Measurements from ENCODE around the gene PARP15.

Gene PARP15

DNA sequence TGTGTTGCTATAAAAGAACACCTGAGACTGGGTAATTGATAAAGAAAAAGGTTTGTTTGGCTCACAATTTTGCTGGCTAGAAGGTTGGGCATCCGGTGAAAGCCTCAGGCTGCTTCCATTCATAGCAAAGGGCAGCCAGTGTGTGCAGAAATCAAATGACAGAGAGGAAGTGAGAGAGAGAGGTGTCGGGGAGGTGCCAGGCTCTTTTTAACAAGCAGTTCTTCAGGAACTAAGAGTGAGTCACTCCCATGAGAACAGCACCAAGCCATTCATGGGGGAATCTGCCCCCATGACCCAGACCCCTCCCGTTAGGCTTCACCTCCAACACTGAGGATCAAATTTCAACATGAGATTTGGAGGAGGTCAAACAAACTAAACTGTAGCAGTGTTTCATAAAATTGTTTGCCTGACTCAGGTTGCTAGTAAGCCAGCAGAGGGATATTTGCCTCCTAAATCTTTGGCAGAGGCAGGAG, 4.5 kb upstream of the PARP15 start:
- DNase-seq (ENCODE audit: low spot score): peak; percentile 24

DNA sequence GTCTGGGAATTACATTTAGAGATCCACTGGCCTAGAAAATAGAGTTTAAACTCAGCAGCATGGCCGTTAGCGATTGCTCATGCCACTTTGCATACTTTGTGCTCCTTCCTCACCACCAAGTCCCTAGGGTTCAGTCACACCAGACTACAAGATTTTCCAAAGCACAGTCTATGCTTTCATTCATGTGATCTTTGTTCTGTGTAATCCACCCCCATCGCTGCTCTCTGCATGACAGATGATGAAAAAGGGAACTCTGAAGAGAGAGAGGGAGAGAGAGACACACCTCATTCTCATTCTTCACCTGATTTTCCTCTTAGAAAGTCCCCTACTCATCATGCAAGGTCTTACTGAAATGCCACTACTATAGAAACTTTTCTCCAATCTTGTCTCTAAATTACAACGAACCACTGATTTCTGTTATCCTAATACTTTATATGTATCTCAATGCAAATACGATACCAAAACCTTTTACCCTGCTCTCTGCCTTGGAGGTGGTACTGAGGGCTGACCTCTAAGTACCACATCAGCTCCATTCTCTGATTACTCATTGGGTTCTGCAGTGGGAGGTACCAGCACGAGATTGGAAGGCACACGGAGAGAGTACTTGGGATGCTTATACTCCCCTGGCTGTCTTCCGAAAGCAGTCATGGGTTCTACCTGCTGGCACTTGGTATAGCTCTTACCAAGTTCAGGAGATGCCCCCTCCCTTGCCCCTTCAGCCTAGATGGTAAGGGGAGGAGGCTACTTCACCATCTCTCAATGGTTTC, 1.1 kb upstream of the PARP15 start:
- no peak for DNase-seq (ENCODE audit: low spot score)

DNA sequence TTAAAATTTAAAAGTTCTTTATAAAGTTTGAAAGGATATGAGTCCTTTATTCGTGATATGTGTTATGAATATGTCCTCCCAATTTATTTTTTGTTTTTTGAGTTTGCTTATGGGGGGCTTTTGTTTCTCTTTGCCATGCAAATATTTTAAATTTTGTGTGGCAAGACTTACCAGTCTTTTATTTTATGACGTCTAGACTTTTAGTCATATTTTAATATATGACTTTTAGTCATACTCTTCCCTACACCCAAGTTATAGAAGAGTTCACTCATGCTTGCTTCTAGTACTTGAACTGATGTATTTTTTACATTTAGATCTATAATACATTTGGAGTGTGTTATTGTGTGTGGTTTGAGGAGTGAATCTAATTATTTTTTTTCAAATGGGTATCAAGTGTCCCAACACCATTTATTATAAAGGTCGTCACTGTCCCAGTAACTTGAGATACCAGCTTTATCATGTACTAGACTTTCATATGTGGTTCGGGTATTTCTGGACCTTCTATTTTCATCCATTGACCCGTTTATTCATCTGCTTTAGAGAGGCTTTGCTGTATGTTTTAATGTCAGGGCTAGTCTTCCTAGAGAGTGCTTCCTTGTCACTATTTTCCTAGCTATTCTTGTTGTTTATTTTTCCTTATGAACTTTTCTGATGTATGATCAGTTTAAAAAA, 755 bp downstream of the PARP15 start:
- DNase-seq (ENCODE audit: low spot score): no peak

DNA sequence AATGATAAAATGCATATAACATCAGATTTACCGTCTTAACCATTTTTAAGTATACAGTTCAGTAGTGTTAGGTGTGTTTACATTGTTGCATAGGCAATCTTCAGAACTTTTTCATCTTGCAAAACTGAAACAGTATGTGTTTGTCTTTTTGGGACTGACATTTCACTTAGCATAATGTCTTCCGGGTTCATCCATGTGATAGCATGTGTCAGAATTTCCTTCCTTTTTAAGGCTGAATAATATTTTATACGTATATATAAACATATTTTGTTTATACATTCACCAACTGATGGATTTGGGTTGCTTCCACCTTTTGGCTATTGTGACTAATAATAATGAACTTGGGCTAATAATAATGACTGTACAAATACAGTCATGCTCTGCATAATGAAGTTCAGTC, 3.0 kb downstream of the PARP15 start:
- no peak for DNase-seq (ENCODE audit: low spot score)

DNA sequence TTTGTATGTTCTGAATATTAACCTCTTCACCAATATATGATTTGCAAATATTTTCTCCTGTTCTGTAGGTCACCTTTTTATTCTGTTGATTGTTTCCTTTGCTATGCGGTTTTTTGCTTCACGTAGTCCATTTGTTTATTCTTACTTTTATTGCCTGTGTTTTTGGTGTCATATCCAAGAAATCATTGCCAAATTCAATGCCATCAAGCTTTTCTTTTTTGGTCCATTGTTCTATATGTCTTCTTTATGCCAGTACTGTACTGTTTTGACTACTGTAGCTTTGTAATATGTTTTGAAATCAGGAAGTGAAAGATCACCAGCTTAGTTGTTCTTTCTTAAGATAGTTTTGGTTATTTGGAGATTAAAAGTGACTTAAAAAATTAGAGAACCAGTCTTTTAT, 4.2 kb downstream of the PARP15 start:
- no peak for DNase-seq (ENCODE audit: low spot score)

DNA sequence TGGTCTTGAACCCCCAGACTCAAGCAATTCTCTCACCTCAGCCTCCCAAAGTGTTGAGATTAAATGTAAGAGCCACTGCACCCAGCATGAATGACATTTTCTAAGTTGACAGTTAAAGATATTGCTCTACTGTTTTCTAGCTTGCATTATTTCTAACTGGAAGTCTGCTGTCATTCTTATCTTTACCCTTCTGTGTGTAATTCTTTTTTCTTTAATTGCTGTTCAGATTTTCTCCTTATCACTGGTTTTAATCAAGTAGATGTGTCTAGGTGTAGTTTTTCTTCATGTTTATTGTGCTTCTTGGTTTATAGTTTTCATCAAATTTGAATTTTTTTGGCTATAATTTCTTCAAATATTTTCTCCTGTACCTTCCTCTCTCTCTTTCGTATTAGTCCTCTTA, 4.9 kb downstream of the PARP15 start:
- DNase-seq (ENCODE audit: low spot score): no peak

DNA sequence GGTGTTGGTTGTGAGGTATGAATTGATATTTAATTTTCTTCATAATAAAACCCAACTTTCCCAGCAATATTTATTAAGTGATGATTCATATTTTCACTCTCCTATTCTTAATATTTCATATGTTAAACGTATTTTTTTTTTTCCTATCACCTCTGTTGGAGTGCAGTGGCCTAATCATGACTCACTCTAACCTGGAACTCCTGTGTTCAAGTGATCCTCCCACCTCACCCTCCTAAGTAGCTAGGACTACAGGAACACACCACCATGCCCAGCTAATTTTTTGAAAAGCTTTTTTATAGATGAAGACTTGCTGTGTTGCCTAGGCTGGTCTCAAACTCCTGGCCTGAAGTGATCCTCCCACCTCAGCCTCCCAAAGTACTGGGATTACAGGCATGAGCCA, 8.6 kb downstream of the PARP15 start:
- DNase-seq (ENCODE audit: low spot score): no peak

DNA sequence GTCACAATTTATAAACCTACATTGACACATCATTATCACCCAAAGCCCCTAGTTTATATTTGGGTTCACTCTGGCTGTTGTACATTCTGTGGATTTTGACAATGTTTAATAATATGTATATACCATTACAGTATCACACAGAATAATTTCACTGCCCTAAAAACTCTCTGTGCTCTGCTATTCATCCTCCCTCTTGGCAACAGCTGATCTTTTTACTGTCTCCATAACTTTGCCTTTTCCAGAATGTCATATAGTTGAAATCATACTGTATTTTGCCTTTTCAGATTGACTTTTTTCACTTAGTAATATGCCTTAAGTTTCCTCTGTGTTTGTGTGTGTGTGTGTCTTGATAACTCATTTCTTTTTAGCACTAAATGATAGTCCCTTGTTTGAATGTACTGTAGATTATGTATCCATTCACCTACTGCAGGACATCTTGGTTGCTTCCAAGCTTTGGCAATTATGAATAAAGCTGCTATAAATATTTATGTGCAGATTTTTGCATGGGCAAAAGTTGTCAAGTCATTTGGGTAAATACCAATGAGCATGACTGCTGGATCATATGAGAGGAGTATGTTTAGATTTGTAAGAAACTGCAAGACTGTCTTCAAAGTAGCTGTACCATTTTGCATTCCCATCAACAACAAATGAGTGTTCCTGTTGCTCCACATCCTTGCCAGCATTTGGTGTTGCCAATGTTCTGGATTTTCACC, 9.5 kb downstream of the PARP15 start:
- DNase-seq (ENCODE audit: low spot score): no peak

DNA sequence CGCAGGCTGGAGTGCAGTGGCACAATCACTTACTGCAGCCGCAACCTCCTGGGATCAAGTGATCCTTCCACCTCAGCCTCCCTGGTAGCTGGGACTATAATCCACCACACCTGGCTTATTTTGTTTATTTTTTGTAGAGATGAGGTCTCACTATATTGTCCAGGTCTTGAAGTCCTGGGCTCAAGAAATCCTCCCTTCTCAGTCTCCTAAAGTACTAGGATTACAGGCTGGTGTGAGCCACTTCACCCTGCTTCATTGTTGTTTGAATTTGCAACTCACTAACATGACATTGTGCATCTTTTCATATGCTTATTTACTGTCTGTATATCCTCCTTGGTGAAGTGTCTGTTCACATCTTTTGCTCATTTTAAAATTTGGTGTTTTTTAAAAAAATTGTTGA, 10.1 kb downstream of the PARP15 start:
- no peak for DNase-seq (ENCODE audit: low spot score)

DNA sequence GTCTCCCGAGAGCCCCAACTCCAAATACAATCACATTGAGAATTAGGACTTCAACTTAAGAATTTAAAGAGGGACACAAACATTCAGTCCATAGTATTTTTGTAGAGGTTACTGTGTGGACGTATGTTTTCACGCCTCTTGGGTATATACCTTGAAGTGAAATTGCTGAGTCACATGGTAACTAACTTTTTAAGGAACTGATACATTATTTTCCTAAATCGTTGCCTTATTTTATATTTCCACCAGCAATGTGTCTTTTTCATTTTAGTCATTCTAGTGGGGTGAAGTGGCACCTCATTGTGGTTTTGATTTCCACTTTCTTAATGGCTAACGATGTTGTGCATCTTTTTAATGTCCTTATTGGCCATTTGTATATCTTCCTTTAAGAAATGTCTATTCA, 11.8 kb downstream of the PARP15 start:
- no peak for DNase-seq (ENCODE audit: low spot score)

DNA sequence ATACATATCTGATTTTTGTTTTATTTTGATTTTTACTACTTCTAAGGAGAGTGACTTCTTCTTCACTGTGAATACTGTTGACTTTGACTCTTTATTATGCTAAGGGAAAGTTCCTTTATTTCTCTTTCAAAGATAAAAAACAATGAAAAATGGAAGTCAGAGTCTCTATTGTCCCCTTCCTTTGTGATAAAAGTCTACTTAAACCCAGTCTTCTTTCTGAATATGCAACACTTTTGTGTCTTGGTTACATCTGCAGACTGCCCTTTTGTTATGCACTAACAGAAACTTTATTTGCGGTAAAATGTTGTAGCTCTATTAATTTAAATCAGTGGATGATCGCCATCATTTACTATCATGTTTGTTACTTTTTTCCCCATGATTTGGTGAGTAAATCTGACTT, 13.2 kb downstream of the PARP15 start:
- DNase-seq (ENCODE audit: low spot score): no peak

DNA sequence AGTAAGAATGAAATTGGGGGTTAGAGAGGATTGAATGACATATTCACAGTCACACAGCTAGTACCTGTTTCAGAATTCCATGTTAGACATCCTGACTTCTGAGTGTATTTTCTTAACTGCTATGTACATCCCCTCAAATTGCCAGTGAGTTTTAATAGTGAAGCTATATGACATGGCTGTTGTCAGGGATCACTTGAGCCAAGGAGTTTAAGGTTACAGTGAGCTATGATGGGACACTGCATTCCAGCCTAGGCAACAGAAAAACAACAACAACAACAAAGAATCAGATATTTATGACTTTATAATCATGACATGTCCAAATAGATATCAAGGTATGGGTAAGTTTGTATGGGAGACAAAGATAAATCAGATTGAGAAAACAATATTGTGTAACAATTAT, 16.6 kb downstream of the PARP15 start:
- DNase-seq (ENCODE audit: low spot score): no peak

DNA sequence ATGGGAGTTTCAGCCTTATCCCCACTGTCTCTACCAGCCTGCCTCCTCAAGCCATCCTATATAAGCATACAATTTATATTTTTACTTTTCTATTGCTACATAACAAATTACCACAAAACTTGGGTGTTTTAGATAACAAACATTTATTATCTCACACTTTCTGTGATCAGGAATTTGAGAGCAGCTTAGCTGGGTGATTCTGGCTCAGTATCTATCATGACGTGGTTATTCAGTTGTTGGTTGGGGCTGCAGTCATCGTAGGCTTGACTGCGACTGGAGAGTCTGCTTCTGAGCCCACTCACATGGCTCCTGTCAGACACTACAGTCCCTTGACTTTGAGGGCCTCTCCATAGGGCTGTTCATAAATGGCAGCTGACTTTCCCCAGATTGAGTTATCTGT, 20.7 kb downstream of the PARP15 start:
- no peak for DNase-seq (ENCODE audit: low spot score)

DNA sequence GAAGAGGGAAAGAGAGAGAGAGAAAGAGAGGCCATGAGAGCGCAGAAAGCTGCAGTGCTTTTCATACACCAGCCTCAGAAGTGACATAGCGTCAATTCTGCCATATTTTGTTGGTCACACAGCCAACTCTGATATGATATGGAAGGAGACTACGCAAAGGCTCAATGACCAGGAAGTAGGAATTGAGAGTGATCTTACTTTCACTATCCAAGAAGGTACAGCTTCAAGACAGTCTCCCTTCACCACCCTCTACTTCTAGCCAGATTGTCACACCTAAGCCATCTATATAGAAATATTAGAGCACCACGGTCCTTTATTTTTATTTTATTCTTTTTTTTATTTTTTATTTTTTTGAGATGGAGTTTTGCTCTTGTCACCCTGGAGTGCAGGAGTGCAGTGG, 21.1 kb downstream of the PARP15 start:
- DNase-seq (ENCODE audit: low spot score): no peak

DNA sequence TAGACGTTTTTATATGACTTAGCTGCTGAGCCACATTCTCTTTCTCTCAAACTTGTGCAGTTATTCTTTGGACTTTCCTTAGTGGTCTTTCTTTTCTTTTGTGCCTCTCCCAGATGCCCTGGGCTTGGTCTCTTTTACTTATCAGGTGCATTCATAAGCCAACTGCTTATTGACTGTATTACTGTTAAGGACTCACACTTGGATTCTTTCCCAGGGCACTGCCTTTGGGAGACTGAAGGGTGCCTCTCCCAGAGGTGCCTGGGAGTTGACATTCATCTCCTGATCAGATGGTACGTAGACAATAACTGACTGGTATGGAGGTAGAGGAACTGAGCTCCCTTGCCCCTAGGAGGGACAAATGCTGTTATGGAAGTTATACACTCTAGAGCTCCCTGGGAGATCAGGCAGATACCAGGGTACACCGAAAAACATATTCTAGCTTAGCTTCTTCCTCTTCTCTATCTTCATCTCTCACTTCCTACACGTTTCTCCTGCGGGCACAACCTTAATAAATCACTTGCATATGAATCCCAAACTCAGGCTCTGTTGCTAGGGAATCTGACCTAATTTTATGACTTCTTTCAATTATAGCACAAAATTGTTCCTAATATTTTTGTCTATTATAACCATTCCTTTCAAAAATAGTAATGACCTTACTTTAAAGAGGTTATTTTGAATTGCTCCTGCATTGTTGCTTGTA, 24.7 kb downstream of the PARP15 start:
- no peak for DNase-seq (ENCODE audit: low spot score)

DNA sequence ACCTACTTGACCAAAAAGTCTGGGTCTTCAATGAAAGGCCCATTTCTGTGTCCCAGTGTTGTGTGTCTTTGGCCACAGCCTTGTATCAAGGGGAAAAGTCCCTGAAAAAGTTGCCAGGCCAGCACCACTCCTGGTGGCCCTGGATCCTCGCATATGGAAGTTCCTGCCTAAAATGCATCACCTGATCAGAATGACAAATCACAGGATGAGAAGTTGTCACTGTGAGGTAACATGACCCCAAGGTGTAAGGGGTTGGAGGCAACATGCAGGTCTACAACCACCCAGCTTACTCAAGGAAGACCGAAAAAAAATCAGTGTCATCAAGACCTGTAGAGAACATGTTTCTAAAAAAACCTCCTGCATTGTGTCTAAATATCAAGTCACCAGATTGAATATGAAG, 25.6 kb downstream of the PARP15 start:
- DNase-seq (ENCODE audit: low spot score): no peak

DNA sequence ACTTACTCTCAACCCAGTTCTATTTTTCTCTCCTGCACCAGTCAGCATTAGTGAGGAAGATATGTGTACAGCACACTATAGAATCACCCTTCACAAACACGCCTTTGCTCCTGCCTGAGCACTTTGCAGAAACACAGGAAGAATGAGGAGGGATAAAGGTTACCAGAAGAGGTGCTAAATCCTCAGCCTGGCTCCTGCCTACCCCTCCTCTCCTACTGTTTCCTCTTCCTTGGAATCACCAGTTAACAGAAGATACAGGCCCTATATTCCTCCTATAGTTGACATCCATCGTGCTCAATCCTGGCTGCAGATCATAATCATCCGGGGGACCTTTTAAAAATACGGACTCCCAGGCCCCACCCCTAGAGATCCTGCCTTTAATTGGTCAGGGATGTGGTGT, 28.9 kb downstream of the PARP15 start:
- DNase-seq (ENCODE audit: low spot score): no peak

DNA sequence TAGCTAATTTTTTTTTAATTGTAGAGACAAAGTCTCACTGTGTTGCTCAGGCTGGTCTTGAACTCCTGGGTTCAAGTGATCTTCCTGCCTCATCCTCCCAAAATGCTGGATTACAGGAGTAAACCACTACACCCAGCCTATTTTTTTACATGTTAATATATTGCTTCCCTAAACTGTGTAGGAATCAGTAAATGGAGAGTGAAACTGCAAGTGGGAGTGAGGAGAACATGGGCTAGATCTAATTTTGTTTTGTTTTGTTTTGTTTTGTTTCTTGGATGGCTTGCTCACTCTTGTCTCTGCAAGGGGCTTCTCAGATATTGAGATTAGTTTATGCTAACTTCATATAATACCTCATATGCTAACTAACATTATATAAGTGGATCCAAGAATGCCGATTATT, 31.5 kb downstream of the PARP15 start:
- DNase-seq (ENCODE audit: low spot score): no peak

DNA sequence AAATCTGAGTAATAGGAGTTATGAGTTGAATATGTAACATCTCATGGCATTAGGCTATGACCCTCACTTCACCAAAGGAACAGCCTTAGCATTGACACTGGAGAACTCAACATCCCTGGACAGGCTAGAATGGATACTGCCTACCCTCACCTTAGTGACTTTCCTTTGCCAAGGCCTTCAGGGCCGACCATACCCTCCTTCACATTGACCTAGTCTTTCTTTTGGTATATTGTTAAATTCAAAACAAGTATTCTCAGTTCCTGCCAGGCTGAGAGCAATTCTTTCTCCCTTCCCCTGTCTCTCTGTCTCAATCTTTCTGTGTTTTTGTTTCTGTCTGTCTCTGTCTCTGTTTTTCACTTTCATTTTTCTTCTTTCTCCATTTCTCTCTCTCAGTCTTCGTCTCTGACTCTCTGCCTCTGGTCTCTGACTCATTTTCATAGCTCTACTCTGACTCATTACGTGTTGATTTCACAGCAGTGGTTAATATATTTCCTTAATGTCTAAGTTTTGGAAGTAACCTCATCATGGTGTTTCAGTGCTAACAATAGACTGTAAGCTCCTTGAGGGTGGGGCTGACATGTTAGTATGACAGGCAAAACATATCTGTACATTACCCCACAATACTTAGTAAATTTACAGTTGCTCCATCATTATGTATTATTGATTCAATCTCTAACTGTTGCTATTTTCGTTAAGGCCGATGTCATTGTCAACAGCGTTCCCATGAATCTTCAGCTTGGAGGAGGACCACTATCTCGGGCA, 32.5 kb downstream of the PARP15 start:
- DNase-seq (ENCODE audit: low spot score): no peak

DNA sequence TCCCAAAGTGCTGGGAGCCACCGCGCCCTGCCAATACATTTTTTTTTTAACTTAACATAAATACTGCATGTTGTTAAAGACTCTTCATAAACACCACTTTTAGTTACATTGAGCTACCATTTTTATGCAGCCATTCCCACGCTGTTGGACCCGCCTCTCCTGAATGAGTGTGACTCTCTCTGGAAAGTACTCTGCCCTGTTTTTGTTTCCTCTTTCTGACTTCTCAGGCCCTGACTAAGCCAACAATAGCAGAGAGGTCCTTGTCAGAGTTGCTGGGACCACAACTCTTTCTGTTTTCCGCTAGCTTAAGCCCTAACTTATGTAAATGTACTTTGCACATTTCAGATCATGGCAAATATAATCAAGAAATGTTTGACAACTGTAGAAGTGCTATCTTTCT, 35.2 kb downstream of the PARP15 start:
- DNase-seq (ENCODE audit: low spot score): no peak

DNA sequence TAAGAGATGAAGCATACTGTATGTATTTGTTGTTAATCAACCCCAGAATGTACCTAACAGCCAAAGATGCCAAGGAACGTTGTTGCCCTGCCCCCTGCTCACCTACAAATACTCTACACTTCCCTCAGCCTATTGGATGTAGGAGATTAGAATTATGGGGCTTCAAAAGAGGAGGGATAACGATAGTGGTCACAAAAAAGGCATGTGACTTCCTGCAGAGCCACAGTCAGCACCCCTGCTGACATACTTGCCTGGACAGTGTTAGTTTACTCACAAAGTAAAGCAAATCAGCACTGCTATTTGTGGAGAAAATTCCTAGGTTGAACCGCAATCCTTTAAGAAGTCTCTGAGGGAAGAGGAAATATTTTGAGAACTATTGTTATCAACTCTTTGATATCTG, 37.9 kb downstream of the PARP15 start:
- peak; percentile 25 for DNase-seq (ENCODE audit: low spot score)

DNA sequence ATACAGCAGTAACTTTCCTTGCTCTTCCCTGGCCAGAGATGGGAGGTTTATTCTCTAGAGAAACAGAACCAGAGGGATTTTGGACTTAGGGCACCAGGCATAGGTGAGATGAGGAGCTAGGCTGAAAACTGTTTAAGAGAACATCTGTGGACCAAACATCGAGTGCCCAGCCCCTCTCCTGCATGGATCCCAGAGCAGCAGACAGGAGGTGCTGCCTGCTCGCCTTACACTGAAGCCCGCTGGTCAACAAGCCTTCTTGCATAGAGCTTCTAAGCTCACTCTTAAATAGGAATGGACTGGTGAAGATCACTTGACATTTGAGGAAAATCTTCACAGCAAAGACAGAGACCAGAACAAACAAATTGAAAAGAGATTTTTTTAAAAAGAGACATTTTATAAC, 41.2 kb downstream of the PARP15 start:
- no peak for DNase-seq (ENCODE audit: low spot score)
